Stimulated activated CD4-positive, alpha-beta T cell treated with anti-CD3 and anti-CD28 coated beads, TNF-alpha, amount 100 ng/mL, for 48 hours (primary cell): ENCODE results near the gene HP1BP3.
A peak's percentile ranks its signal among the peaks of the same experiment; 100 is the strongest.
"Not testable (repeated sequence)": the region's sequence is repeated elsewhere in the genome, so short reads cannot be mapped to it uniquely, and the experiment has no call there.

Source experiments
- DNase-seq, 3 donors: peaks; one replicate each; pipeline ENCODE4 v3.0.0-alpha.2; 2020; ENCODE audit warnings: low read depth in 3 of 3

HP1BP3 gene

DNA sequence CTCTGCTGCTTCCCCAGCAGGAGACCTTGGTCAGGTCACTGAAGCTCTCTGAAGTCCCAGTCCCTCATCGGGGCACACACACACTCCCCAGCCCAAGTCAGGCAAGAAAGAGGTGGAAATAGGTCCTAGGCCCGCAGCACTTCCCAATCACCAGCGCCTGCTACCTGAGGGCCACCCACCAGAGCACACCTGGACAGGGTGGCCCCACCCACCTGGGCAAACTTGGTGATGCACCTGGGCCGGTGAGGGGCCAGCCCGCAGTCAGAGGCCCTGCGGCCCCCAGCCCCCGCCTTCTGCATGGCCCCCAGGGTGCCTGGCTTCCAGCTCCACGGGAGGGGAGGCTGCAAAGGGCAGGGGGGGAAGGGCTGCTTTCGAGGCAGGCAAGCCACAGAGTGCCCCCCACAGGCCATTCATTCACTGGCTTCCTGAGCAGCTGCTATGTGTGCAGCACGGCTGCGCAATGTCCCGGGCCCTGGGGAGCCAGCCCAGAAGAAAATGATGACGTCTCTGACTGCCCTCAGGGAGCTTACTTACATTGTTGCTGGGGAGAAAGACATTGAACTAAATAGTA lies 59.3 kb downstream of the HP1BP3 start:
- DNase-seq = no peak

DNA sequence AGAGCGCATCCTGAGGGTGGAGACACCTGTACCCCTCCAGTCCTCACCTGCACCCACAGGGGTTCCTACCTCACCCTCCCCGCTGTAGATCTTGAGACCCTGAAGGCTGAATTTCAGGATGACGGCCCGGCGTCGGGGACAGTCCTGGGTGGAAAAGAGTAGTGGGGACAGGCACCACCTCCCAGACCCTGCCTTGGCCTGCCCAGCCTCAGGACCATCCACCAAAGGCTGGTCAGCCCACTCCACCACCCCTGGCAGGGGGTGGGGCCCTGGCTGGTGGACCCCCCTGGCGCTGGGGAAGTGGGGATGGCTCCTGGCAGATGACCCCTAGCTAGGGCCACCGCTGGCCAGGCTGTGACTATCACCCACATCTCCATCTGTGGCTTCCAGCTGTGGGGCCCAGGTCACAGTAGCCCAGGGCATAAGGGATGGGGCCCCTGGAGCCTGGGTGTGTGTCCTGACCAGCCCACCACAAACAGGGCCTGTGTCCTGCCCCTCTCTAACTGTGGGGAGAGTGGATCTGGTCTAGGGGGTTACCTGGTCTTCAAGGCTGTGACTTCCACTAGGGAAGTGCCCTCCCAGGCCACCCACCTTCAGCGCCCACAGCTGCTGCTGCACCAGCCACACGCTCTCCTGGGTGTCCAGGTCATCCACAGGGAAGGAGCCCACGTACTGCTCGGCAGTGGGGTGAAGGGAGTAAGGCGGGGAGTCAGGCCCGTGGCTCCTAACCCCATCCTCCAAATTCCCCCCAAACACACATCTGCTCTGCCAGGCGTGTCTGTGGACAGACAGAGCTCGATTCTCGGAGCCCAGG lies 60.0 kb downstream of the HP1BP3 start:
- DNase-seq = no peak

DNA sequence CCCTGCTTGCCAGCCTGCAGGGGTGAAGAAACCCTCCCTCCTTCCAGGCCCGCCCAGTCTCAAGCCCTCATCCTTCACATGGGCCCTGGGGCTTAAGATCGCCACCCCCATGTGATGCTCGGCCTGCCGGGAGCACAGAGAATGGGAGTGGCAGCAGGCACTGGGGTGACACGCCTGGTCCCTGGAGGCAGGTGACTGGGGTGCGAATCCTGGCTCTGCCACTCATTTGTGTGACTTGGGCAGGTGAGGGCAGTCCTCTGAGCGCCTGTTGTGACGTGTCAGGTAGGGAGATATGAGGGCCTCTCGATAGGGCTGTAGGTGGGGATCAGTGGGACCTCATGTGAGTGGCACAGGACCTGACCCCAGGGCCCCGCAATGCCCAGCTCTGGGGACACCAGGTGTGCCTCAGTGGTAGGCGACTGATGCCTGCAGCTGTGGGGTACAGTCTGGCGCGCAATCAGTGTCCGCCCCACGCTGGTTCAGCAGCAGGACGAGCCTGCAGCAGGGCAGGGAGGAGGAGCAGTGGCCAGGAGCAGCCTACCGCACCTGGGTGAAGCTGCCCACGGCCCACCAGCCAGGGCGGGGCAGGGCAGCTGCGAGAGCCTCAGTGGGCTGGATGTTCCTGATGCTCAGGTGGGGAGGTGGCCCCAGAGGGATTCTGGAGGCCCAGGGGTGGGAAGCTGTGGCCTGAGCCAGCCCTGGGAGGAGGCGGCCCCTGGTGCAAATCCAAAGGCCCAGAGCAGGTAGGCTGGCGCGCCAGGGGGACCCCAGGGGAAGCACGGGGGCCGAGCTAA lies 60.8 kb downstream of the HP1BP3 start:
- DNase-seq = no peak

DNA sequence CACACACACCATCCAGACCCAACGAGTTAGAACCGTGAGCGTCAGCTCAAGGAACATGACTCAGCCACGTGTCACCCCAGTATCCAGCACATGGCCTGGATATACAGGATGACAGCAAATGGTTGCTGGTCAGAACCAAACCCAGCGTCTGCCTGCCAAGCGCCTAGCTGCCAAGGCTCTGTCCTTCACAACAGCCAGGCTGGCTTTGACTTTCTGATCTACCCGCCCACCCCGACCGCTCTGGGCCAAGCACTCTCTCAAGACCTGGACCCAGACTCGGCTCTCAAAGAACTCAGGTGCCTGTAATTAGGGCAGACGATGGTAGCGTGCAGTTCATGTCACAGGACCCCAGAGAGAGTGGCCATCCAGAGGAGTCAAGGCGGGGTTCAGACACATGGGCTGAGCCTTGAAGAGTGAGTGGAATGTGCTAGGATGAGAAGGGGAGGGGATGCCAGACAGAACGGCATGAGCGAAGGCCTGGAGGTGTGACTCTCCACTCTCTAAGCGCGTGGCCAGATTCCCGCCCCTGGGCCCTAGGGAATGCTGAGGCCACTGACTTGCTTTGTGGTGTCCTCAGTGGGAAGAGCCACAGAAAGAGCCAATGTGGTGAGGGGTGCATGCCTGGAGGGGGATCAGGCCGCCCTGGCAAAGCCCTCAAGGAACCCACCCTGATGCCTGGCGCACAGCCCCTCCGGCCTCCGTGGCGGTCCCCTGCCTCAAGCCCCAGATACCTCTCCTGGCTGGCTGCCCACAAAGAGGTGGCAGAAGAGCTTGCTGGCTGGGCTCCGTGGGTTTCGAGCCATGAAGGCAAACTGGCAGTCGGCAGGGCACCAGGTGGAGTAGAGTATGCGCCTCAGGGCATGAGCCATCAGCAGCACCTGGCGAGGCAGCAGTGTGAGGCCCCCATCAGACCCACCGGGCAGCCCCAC lies 61.7 kb downstream of the HP1BP3 start:
- no peak for DNase-seq

DNA sequence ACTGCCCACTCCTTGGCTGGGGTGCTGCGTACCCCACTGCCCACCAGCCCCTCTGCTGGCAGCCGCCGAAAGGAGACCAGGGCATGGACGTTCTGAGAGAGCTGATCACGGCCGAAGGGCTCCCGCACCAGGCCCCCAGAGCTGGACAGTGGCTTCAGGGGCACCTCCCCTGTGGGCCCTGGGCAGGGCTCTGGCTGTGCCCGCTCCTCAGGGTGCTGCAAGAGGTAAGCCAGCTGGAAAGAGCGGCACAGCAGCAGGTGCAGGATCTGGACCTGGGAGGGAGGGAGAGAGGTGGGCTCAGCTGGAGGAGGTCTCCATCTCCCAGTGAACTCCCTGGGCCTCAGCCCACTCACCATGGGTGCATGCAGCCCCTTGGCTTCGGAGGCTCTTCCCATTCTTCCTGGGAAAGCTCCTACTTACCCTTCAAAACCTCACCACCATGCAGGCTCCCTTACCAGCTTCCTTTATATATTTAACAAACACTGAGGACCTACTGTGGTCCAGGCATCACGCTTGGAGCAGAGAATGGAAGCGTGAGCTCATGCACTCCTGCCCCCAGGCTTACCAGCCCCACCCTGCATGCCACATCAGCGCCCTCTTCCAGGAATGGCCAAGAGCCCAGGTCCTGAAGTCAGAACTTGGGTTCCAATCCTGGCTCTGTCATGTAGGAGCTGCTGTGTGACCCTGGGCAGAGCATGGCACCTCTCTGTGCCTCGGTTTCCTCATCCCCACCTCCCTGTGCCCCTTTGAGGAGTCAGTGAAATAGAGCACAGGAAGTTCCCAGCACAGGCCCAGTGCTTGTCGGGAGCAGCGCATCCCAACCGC lies 62.5 kb downstream of the HP1BP3 start:
- no peak for DNase-seq

DNA sequence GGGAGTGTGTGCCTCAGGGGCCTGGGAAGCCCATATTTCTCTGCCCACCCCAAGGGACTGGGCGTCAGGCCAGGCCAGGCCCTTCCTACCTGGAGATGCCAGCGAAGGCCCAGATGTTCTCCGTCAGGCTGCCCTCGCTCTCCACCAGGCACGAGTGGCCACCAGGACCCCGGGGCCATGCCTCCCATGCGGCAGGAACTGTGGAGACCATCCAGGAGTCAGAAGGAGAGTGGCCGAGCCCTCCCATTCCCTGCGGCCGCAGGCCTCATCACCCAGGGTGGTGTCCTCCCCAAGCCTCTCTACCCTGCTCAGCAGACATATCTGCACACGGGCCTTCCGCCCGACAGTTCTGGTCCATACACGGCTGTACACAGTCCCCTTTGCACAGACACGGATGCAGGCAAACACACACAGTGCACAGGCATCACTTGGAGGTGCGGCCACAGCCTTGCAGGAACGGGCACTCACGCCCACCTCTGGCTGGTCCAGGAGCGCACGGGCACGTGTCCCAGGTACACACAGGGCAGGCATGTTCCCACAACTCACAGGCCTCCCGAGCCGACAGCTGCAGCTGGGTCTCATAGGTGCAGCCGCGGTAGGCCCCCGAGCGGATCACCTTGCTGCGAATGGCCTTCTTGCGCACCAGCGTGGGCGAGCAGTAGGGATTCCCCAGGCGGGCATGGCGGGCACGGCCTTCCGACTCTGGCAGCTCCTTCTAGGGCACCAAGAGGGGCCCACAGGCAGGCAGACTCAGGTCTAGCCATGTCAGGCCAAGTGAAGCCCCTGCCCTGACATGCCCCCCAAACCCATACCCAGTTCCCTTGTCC lies 63.4 kb downstream of the HP1BP3 start:
- no peak for DNase-seq

DNA sequence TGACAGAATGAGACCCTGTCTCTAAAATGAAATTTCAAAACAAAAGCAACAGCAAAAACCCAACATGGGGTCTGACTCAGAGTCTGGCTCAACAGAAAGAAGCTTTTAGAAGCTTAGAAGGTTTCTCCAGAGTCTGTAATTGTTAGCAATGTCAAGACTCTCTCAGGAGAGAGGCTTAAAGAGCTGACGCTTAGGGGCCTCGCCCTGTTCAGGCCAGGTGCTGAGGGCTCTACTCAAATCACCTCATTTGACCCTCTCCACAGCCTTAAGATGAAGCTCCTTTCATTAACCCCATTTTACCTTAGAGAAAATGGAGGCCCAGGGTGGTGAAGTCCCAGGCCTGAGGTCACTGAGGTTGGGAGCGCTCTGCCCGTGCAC lies 64.0 kb downstream of the HP1BP3 start:
- no peak for DNase-seq

DNA sequence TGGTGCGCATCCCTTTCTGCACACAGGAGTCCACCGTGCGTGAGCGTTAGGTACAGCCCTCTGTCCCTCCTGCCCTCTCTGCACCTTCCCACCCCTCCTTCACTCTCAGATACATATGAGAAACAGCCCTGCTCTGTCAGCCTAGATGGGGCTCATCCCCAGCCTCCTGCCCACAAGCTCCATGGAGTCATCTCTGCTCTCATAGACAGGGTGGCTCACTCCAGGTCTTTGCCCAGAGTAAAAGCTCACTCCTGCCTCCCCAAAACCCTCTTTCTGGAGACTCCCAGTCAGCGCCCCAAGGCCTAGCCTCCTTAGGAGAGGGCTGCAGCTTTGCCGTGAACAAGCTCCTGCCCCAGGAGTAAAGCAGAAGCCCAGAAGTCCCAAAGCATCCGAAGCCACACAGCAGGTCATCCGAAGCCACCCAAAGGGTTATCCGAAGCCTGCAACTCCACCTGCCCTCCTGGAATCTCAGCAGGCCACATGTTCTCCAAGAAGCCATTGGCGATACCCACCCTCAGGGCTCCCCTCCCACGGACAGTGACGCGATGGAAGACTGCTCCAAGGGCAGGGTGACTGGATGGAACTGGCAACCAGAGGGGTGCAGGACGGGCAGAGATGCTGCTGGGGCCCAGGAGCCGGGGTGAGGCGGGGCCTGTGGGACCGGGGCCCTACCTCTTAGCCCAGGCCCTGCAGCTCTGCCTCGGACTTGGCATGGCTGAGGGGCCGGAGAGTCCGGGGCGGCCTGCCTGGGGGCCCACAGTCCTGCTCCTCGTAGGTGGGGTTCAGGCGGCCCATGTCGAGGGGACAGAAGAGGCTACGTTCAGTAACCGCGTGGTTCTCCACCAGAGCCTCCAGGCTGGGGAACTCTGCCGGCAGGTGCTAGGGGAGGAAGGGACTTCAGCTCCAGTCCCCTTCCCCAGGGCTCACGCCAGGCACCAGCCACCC lies 65.7 kb downstream of the HP1BP3 start:
- no peak for DNase-seq

DNA sequence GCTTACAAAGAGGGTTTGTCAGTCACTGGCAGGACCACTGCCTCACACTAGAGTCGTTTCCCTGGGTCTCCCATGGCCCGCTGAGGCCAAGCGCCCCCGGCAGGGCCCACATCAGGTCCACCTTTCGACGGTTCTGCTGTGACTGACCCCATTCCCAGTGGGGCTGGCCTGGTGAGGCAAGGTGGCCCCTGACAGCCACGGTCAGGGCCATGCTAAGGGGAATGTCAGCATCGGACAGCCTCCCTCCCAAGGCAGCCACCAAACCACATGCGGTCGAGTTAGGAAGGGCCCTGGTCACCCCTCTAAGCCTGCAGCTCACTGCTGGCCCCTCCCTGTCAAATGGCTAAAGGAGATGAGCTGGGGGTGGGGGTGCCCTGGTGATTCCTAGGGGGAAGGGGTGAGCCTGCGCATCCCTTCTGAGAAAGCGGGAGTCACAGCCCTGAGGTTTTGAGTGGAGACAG lies 66.4 kb downstream of the HP1BP3 start:
- DNase-seq = no peak

DNA sequence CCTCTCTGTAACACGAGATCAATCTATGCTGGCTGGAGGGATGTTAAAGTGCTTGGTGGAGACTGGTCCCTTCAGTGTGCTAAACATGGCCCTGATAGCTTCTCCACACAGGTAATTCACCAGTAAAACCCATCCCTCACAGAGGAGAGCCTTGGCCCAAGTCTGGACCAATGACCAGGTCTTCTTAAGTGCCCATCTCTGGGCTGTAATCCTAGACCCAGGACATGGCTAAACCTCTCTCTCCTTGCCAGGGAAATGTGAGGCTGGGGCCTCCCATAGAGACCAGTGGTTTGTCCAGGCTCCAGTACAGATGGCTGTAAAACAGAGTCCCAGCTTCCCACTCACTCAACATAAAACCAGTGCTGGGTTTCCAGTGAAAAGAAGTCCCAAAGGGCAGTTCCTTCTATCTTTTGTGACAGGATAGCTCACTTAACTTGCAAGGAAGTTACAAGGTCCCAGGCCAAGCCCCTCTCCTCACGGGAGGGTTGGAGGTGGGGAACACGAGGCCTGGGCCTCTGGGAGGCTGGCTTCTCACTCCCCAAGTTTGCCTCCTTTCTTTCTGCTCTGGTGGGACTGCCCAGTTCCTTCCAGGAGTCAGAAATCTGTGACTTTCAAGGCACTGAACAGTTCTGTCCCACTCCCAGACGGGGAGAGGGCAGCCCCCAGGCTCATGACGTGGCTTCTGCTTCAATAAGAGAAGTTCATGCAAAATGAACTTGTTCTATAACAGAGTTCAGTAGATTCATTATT lies 67.1 kb downstream of the HP1BP3 start:
- DNase-seq = no peak

DNA sequence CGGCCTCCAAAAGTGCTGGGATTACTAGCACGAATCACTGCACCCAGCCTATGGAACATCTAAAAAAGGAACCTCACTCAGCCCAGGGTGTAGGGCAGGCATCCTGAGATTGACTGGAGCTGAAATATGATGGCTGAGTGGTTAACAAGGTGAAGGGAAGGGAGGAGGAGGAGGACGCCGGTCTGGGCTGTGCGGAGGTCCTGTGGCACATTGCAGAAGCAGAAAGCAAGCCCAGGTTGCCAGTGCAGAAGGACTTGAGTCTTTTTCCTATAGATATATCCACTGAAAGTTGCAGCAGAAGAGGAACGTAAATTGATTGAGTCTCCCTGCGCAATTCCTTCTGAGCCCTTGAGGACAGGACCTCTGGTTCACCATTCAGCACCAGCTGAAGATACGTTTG lies 67.8 kb downstream of the HP1BP3 start:
- DNase-seq = no peak

DNA sequence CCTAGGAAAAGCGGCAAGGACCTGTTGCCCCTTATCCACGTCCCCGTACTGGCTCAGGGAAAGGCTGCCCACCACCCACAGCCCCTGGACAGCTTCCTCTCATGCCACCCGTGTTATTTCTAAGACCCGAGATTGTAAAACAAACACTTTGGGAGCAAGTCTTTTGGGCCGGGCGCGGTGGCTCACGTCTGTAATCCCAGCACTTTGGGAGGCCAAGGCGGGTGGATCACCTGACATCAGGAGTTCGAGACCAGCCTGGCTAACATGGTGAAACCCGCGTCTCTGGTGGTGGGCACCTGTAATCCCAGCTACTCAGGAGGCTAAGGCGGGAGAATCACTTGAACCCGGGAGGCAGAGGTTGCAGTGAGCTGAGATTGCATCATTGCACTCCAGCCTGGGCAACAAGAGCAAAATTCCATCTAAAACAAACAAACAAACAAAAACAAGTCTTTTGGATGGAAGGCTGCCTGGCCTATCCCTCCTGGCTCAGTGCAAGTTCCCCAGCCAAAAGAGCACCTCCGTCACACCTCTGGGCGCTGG lies 68.7 kb downstream of the HP1BP3 start:
- not testable (repeated sequence) for DNase-seq

DNA sequence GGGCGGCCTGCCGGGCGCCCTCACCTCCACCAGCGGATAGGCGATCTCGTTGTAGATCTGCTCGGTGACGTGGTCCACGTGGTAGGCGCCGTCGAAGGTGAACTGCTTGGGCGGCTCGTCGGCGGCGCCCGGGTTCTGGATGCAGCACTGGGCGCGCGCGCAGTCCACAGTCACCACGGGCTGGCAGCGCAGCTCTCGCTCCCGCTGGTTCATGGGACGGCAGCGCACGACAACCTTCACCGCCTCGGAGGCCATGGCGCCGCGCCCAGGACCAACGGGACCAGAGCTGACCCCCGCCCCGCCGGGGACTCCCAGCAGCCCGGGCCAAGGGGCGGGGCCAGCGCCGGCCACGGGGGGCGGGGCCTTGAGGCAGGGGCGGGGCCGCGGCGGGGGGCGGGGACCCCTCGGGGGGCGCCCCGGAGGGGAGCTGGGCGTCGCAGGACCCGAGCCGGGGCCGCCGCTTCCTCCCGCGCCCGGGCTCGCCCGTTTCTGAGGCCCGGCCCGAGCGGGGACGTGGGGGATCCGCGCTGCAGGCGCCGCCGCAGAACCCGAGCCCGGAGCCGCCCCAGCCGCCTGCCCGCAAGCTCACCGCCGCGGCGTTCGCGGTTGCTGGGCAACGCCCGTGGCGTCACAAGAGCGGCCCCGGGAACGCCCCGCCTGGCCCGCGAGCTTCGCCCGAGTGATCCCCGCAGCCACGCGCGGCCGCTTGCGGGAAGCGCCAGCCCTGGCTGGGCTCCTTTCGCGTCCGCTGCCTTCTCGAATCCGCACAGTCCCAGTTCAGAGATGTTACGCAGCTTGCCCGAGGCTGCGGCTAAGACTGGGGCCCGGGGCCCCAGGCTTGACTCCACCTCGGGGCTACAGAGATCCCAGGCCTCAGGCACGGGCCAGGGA lies 69.4 kb downstream of the HP1BP3 start, which contains the start of gene KIF17:
KIF17 (minus strand) TSS at position 556 of the 891 bp plus-strand sequence; CDS start at position 255, 301 bp downstream.
- peak in 1 of 3 donors; percentile 54 for DNase-seq

DNA sequence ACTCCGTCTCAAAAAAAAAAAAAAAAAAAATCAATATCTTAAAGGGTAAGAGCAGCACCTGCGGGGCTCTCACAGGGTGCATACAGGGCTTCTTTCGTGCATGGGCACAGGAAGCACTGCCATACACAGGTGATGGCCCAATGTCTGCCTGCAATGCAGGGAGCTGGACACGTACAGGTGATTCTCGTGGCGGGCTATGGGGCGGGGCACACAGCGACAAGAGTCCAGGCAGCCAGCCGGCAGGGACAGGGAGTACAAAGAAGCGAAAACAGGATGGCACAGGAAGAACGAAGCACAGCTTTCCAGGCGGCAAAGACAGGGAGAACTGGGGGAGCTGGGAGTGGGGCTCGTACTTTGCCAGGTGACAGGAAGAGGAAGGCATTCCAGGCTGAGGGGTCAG lies 70.9 kb downstream of the HP1BP3 start:
- no peak for DNase-seq

DNA sequence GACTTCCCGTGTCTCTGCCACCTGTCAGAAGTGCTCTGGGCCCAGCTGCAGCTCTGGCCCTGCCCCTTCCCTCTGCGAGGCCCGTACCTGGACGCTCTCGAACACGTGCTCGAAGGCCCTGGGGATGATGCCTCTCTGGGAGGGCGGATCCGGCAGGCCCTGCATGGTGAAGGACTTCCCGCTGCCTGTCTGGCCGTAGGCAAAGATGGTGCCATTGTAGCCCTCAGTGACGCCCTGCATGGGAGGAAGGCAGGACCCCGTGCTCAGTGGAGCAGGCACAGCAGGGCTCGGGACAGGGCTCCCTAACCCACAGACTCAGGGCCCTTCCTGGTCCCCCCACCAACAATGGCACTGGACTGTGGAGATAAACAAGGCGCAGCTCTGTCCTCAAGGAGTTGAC lies 71.7 kb downstream of the HP1BP3 start:
- DNase-seq = no peak

DNA sequence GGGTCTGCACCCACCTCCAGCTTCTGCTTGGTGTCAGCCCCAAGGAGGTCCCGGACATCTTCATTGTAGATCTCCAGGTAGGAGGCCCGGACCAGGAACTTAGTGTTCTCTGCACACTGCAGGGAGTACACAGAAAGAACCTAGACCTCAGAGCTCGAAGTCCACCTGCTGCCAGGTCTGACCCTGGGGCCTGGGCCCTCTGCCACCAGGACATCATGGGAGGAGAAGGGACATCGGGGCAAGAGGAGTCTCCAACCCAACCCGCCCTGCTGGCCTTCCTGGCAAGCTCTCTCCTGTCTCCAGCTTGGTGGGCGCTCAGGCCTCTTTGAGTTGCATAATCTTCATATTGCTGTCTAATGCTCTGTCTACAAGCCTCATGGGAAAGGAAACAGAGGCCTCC lies 73.7 kb downstream of the HP1BP3 start:
- DNase-seq = no peak

DNA sequence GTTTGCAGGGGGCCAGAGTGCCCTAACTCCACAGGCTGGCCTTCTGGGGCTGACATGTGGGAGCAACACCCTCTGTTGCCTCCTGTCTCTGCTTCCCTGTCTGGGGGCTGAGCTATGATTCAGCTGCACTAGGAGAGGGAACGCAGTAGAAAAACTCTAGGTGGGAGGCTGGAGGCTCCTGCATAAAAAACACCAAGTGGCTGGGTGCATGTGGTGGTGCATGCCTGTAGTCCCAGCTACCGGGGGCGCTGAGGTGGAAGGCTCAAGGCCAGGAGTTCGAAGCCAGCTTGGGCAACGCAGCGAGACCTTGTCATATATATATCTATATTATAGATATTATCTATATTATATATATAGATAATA lies 74.9 kb downstream of the HP1BP3 start:
- no peak for DNase-seq
